Measurements from ENCODE around the gene TMCO5A.

TMCO5A gene

DNA sequence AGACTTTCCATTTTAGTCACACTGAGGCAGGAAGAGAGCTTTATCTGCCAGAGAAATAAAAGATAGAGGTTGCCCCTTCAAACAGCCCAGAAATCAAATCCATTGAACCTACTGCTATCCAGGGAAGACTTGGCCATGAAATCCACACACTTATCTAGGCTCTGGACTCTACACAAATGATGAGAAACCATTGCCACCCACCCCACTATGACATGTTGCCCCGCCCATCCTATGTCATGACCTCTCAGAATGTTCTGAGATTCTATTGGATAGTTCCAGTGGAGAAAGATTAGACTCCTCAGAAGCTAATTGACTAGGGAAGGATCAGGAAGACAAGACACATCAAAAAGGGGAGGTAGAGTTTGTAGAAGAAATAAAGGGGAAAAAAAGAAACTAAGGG is at the start of gene TMCO5A:
Gene TMCO5A (plus strand): TSS at position 301 of the 400 bp plus-strand sequence. CDS start 1,684 bp downstream, outside the sequence.
- no peak within 1 kb of the TSS for H3K4me3 ChIP-seq (ENCODE audit: low read length)
- H3K9ac ChIP-seq (ENCODE audit: low read depth, low read length): no peak within 1 kb of the TSS
- no peaks in the 10 kb centered on the region for H3K27me3 ChIP-seq (ENCODE audit: insufficient read depth, low read length)
- H3K27ac ChIP-seq (ENCODE audit: low read length): no peak within 1 kb of the TSS
- H3K36me3 ChIP-seq (ENCODE audit: insufficient read depth, low read depth, low read length): no peaks in the 10 kb centered on the region
- H3K9me3 ChIP-seq (ENCODE audit: insufficient read depth, low read depth, low read length): no peaks in the 10 kb centered on the region
- no peaks in the 10 kb centered on the region for H3K4me1 ChIP-seq (ENCODE audit: insufficient read depth, low read length)

GRCh38 chr15:37885651-37886050 is 48.8 kb upstream of the TMCO5A start:
- Histone ChIP-seq H3K9me3 (ENCODE audit: insufficient read depth, low read depth, low read length) (no peaks in the 10 kb centered on the region), H3K27ac (ENCODE audit: low read length) (no peak overlapping the region), H3K36me3 (ENCODE audit: insufficient read depth, low read depth, low read length) (no peaks in the 10 kb centered on the region), H3K4me1 (ENCODE audit: insufficient read depth, low read length) (no peaks in the 10 kb centered on the region), H3K27me3 (ENCODE audit: insufficient read depth, low read length) (no peaks in the 10 kb centered on the region), H3K4me3 (ENCODE audit: low read length) (no peak overlapping the region), H3K9ac (ENCODE audit: low read depth, low read length) (no peak overlapping the region)

- no peaks in the 10 kb centered on the region for H3K9me3 ChIP-seq (ENCODE audit: insufficient read depth, low read depth, low read length)
- H3K36me3 ChIP-seq (ENCODE audit: insufficient read depth, low read depth, low read length): no peaks in the 10 kb centered on the region
- H3K27me3 ChIP-seq (ENCODE audit: insufficient read depth, low read length): no peaks in the 10 kb centered on the region
- no peak overlapping the region for H3K9ac ChIP-seq (ENCODE audit: low read depth, low read length)
- no peak overlapping the region for H3K27ac ChIP-seq (ENCODE audit: low read length)
- no peak overlapping the region for H3K4me3 ChIP-seq (ENCODE audit: low read length)
- no peaks in the 10 kb centered on the region for H3K4me1 ChIP-seq (ENCODE audit: insufficient read depth, low read length)
Observed at GRCh38 chr15:37888356-37888755, 46.1 kb upstream of the TMCO5A start.

DNA sequence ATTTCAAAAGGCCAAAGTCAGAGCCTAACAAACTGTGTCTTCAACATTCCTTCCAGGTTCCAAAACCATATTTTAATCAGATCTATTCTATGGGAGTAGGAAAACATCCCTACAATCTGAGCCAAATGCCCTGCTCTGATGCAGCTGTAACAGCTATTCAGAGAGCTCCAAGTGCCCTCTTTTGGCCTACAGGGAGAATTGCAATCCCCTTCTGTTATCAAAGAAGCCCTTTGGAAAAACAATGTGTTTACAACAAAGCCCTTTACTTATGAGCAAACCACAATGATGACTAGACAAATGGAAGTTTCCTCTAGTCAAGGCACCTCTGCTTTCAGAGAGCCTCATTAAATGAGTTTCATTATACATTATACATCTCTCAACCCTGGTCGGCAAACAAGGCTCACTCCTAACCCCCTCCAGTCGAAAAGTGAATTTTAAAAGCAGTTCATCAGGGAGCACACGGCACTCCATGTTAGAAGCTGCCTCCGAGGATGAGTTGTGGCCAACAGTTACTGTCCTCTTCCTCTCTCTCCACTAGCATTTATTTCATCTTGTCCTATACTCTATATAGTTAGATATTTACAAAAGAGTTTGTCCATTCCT is 42.6 kb upstream of the TMCO5A start:
- Histone ChIP-seq H3K27ac (ENCODE audit: low read length) (no peak overlapping the region), H3K9ac (ENCODE audit: low read depth, low read length) (no peak overlapping the region), H3K27me3 (ENCODE audit: insufficient read depth, low read length) (no peaks in the 10 kb centered on the region), H3K9me3 (ENCODE audit: insufficient read depth, low read depth, low read length) (no peaks in the 10 kb centered on the region), H3K36me3 (ENCODE audit: insufficient read depth, low read depth, low read length) (no peaks in the 10 kb centered on the region), H3K4me1 (ENCODE audit: insufficient read depth, low read length) (no peaks in the 10 kb centered on the region), H3K4me3 (ENCODE audit: low read length) (no peak overlapping the region)

DNA sequence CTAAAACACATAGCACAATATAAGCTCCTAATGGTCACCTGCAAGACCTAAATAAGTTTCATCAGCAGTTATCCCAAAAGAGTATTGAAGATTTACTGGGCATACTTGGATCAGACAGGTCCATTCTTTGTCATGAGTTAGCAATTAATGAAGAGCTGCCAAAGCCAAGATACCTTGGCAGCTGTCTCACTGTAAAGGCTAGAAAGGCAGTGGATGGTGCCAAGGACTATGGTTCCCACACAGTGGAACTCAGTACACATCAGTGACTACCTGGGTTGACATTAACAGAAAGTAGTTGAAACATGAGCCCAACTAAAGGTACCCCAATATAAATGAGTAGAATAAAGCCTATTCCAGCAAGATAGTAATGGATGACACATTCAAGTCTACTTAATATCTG is 41.1 kb upstream of the TMCO5A start:
- Histone ChIP-seq H3K4me1 (ENCODE audit: insufficient read depth, low read length) (no peaks in the 10 kb centered on the region), H3K27me3 (ENCODE audit: insufficient read depth, low read length) (no peaks in the 10 kb centered on the region), H3K36me3 (ENCODE audit: insufficient read depth, low read depth, low read length) (no peaks in the 10 kb centered on the region), H3K27ac (ENCODE audit: low read length) (no peak overlapping the region), H3K4me3 (ENCODE audit: low read length) (no peak overlapping the region), H3K9ac (ENCODE audit: low read depth, low read length) (no peak overlapping the region), H3K9me3 (ENCODE audit: insufficient read depth, low read depth, low read length) (no peaks in the 10 kb centered on the region)

DNA sequence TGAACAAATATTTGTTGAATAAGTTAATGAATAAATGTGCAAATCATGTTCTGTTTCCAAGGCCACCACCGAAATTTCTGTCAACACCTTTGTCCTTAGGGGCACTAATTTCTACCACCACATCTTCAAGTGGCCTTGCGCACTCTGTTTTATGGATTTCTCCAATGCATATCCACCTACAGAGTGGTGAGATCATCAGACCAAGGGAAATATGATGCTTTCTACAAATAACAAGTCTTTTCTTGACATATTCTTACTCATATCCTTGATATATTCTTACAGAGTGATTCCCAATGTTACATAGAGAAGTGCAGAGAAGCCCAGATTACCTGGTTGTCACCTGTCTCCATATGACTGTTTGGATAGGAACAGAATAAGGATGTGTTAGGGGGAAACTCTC is 36.1 kb upstream of the TMCO5A start:
- Histone ChIP-seq H3K27ac (ENCODE audit: low read length) (no peak overlapping the region), H3K4me3 (ENCODE audit: low read length) (no peak overlapping the region)

DNA sequence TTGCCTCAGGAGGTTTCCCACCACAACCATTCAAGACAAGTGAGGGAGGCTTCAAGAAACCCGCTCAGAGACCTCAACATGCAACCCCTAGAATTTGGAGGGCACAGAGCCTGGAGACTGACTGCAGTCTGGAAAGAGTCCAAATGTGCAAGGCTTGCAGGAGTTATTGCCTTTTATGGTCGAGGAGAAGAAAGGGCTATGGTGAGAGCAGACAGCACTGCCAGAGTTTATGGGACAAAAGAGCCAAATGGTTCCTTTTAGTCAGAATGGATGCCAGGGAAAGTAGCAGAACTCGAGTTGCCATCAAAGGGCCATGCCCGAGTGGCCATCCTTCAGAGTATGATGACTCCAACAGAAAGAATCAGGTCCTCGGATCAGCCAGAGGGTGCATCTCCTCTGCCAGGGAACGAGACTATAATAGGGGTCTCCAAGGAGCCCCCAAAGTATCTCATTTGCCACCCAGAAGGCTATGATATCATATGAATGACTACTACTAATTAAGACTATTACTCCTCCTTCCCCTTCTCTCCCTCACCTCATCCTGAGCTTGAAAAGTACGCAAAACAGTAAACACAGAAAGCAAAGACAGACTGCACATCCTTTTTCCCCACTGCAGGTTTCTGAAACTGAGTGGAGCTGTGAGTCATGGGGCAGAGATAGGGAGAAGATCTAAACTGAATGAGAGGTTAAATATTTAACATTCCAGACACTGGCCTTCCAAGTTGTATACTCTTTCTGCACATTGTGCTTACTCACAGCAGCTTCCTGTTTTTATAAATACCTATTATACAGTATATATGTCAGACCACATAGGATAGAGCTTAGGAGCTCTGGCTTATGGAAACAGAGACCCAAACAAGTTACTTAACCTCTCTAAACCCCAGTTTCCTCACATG is 33.9 kb upstream of the TMCO5A start:
- Histone ChIP-seq H3K9me3 (ENCODE audit: insufficient read depth, low read depth, low read length) (no peaks in the 10 kb centered on the region), H3K27ac (ENCODE audit: low read length) (no peak overlapping the region), H3K27me3 (ENCODE audit: insufficient read depth, low read length) (no peaks in the 10 kb centered on the region), H3K9ac (ENCODE audit: low read depth, low read length) (no peak overlapping the region), H3K4me1 (ENCODE audit: insufficient read depth, low read length) (no peaks in the 10 kb centered on the region), H3K36me3 (ENCODE audit: insufficient read depth, low read depth, low read length) (no peaks in the 10 kb centered on the region), H3K4me3 (ENCODE audit: low read length) (no peak overlapping the region)

More for the DNA sequence above, 36.1 kb upstream of the TMCO5A start:
- no peaks in the 10 kb centered on the region for H3K4me1 ChIP-seq (ENCODE audit: insufficient read depth, low read length)
- no peak overlapping the region for H3K9ac ChIP-seq (ENCODE audit: low read depth, low read length)
- no peaks in the 10 kb centered on the region for H3K36me3 ChIP-seq (ENCODE audit: insufficient read depth, low read depth, low read length)
- no peaks in the 10 kb centered on the region for H3K9me3 ChIP-seq (ENCODE audit: insufficient read depth, low read depth, low read length)
- no peaks in the 10 kb centered on the region for H3K27me3 ChIP-seq (ENCODE audit: insufficient read depth, low read length)

DNA sequence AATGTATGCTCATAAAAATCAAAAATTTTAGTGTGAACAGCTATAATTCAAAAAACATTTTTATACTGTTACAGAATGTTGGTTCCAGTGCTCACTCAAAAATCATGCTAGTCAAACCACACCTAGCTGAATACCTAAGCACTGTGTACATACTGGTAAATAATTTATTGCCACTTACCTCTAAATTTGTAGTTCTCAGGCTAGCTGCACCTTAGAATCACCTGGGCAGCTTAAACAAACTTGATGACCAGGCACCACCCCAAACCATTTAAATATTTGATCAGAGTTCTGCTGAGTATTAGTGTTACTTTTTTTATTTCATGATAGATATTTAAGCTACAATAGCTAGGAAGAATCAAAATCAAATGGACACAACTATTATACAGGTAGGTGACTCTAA is 32.3 kb upstream of the TMCO5A start:
- H3K4me1 ChIP-seq (ENCODE audit: insufficient read depth, low read length): no peaks in the 10 kb centered on the region
- H3K36me3 ChIP-seq (ENCODE audit: insufficient read depth, low read depth, low read length): no peaks in the 10 kb centered on the region
- H3K27ac ChIP-seq (ENCODE audit: low read length): no peak overlapping the region

DNA sequence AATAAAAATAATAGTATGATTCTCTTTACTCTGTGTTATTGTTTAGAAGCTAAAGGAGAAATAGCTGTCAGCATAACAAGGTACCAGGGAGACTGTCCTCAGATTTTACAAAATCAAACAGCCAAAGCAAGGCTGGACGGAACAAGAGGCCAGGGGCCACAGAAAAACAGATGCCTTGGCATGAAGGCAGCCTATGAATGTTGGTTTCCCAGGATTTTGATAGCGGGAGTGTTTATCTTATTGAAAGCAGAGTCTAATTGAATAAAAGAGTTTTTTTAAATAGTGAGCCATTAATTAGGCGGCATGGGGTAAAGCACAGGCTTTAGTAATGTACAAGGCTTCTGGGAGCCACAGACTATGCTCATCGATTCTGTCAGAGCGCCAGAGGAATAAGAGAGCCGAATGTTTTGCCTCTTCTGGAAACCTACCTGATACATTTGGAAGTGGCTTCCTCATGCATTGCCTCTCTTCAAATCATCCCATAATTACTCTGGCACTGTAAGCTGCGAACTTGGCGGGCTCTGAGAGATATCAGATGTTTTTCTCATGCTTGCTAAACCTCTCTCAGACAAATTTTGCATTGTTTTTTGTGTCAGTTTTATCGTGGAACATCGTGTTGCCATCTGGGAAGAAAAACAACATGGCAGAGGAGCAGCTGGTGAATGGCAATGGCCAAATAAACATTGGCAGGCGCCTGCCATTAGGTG is 30.4 kb upstream of the TMCO5A start:
- no peaks in the 10 kb centered on the region for H3K4me1 ChIP-seq (ENCODE audit: insufficient read depth, low read length)
- no peaks in the 10 kb centered on the region for H3K9me3 ChIP-seq (ENCODE audit: insufficient read depth, low read depth, low read length)
- no peaks in the 10 kb centered on the region for H3K36me3 ChIP-seq (ENCODE audit: insufficient read depth, low read depth, low read length)
- H3K4me3 ChIP-seq (ENCODE audit: low read length): no peak overlapping the region
- H3K27me3 ChIP-seq (ENCODE audit: insufficient read depth, low read length): no peaks in the 10 kb centered on the region
- no peak overlapping the region for H3K9ac ChIP-seq (ENCODE audit: low read depth, low read length)
- H3K27ac ChIP-seq (ENCODE audit: low read length): no peak overlapping the region

More for the DNA sequence above, 32.3 kb upstream of the TMCO5A start:
- H3K9ac ChIP-seq (ENCODE audit: low read depth, low read length): no peak overlapping the region
- no peak overlapping the region for H3K4me3 ChIP-seq (ENCODE audit: low read length)
- H3K9me3 ChIP-seq (ENCODE audit: insufficient read depth, low read depth, low read length): no peaks in the 10 kb centered on the region
- no peaks in the 10 kb centered on the region for H3K27me3 ChIP-seq (ENCODE audit: insufficient read depth, low read length)

- Histone ChIP-seq H3K9me3 (ENCODE audit: insufficient read depth, low read depth, low read length) (no peaks in the 10 kb centered on the region), H3K4me3 (ENCODE audit: low read length) (no peak overlapping the region), H3K27me3 (ENCODE audit: insufficient read depth, low read length) (no peaks in the 10 kb centered on the region), H3K27ac (ENCODE audit: low read length) (no peak overlapping the region), H3K36me3 (ENCODE audit: insufficient read depth, low read depth, low read length) (no peaks in the 10 kb centered on the region), H3K9ac (ENCODE audit: low read depth, low read length) (no peak overlapping the region), H3K4me1 (ENCODE audit: insufficient read depth, low read length) (no peaks in the 10 kb centered on the region)
Observed at GRCh38 chr15:37907136-37907535, 27.3 kb upstream of the TMCO5A start.

DNA sequence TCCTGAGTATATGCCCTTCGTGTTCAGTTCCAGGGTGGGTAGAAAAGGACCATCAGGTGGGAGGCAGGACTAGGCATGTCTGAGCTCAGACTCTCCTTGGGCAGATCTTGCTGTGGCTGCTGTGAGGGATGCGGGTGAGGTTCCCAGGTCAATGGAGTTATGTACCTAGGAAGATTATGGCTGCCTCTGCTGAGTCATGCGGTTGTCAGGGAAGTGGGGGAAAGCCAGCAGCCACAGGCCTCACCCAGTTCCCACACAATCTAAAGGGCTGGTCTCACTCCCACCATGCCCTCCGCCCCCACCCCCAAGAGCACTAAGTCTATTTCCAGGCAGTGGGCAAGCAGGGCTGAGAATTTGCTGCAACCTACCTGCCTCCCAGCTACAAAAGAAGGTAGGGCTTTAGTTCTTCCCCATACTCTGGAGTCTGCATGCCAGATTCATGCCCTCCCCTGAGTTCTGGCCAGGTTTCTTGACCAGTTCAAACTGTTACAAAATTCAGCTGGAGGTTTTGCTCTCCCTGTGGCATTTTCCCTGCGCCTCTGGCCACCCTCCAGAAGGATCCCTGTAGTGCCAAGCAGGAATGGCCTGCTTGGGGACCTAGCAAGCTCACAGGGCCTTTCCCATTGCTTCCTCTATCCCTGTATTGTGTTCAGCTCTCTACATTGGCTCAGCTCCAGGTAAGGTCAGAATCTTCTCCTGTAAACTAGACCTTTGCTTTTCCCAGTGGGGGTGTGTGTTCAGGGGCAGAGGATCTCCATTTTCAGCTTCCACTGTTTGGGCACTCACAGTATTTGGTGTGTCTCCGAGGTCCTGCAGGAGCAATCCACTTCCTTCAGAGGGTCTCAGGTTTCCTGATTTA is 12.7 kb upstream of the TMCO5A start:
- H3K4me3 ChIP-seq (ENCODE audit: low read length): no peak overlapping the region
- H3K9me3 ChIP-seq (ENCODE audit: insufficient read depth, low read depth, low read length): no peaks in the 10 kb centered on the region
- H3K27ac ChIP-seq (ENCODE audit: low read length): no peak overlapping the region
- no peaks in the 10 kb centered on the region for H3K27me3 ChIP-seq (ENCODE audit: insufficient read depth, low read length)
- H3K4me1 ChIP-seq (ENCODE audit: insufficient read depth, low read length): no peaks in the 10 kb centered on the region
- H3K36me3 ChIP-seq (ENCODE audit: insufficient read depth, low read depth, low read length): no peaks in the 10 kb centered on the region
- H3K9ac ChIP-seq (ENCODE audit: low read depth, low read length): no peak overlapping the region

Data from iPS-20b (cell line).